ENCODE results near the gene TTLL10.
A peak's percentile ranks its signal among the peaks of the same experiment; 100 is the strongest.

The TTLL10 gene

DNA sequence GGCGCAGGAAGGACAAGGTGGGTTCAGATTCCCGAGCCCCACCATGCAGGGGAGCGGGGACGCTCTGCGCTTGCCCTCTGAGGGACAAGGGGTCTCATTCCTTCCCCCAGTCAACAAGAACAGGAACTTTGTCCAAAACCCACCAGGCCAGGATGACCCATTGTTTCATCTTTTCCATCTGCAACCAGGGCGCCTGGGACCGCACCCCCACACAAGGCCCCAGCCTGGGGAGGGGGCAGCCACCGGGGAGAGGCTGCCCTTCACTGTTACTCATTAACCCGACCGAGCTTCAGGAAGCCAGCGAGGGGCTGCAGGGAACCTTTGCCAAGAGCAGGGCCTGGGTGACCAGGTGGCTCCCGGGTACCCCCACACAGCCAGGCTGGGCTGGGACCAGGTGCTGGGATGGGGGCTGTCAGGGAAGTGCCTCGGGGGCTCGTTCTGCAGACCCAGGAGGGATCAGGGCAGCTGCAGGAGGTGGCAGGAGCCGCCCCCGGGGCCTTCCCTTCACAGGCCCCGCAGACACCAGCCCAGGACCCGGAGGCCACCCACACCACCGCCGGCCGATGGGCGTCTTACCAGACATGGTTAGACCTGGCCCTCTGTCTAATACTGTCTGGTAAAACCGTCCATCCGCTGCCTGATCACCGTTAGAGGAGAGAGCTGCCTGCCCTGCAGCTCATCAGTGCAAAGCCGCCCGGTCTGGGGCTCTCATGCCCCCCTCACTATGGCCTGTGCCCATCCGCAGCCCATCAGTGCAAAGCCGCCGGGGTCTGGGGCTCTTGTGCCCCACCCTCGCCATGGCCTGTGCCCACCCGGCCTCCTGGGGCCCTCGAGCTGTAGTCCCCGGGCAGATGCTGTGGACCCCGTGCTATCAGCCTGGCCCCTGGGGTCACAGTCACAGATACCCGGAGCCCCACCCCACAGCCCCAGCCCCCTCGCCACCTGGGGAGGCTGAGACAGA, 4.9 kb upstream of the TTLL10 start:
- no peaks in the 10 kb centered on the region for H3K9me3 ChIP-seq
- H3K27ac ChIP-seq: no peak overlapping the region
- H3K36me3 ChIP-seq: no peaks in the 10 kb centered on the region
- TF ChIP-seq, protein P1, sequence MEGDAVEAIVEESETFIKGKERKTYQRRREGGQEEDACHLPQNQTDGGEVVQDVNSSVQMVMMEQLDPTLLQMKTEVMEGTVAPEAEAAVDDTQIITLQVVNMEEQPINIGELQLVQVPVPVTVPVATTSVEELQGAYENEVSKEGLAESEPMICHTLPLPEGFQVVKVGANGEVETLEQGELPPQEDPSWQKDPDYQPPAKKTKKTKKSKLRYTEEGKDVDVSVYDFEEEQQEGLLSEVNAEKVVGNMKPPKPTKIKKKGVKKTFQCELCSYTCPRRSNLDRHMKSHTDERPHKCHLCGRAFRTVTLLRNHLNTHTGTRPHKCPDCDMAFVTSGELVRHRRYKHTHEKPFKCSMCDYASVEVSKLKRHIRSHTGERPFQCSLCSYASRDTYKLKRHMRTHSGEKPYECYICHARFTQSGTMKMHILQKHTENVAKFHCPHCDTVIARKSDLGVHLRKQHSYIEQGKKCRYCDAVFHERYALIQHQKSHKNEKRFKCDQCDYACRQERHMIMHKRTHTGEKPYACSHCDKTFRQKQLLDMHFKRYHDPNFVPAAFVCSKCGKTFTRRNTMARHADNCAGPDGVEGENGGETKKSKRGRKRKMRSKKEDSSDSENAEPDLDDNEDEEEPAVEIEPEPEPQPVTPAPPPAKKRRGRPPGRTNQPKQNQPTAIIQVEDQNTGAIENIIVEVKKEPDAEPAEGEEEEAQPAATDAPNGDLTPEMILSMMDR (IDR thresholded peaks at IDR 0.05): no peak
- H3K27me3 ChIP-seq: peaks cover 0 to 96% of the 10 kb centered on the region in 2 donors
- intact Hi-C loops (cut with DNase I; ENCODE audit: low total_unique reads): no loop called here
- no peak overlapping the region for H3K4me3 ChIP-seq
- DNase-seq: no peak
- H3K4me1 ChIP-seq: peaks cover 0 to 3% (median 0%) of the 10 kb centered on the region in 4 donors

DNA sequence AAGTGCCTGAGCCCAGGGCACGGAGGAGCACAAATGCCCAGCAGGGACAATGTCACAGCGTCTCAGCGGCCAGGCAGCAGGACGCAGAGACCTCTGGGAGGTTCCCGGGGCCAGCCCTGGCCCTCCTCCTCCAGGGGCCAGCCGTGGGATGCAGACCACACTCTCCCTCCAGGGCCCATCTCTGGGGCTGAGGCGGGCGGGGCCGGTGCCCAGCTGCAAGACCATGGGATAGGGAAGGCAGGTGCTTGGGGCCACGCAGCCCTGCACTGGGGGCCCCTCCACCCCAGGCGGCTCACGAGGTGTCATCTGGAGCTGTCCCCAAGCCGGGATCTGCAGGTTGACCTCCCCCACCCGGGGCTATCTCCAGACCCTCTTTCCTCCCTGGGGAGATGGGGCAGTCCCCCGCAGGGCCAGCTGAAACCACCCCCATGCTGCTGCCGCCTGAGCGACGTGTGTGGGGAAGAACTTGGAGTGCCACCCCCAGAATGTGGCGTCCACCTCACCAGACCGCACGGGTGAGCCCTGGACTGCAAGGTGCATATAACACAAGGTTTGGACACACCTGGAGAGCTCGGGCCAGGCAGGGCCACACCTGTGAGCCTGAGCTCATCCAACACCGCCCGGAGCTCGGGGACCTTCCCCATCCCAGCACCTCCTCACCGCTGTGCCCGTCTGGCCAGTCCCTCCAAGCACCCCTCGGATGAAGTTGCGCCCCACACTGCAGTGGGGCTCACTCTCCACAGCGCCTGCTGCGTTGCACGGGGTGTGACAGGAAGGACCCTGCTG, 4.1 kb upstream of the TTLL10 start:
- TF ChIP-seq, protein P1 (IDR thresholded peaks at IDR 0.05): no peak
- Histone ChIP-seq H3K27ac (no peak overlapping the region), H3K27me3 (peaks cover 0 to 96% of the 10 kb centered on the region in 2 donors), H3K4me3 (no peak overlapping the region), H3K36me3 (no peaks in the 10 kb centered on the region), H3K9me3 (no peaks in the 10 kb centered on the region), H3K4me1 (peaks cover 0 to 5% (median 0%) of the 10 kb centered on the region in 4 donors)
- intact Hi-C loops (cut with DNase I; ENCODE audit: low total_unique reads): no loop called here
- DNase-seq: no peak

DNA sequence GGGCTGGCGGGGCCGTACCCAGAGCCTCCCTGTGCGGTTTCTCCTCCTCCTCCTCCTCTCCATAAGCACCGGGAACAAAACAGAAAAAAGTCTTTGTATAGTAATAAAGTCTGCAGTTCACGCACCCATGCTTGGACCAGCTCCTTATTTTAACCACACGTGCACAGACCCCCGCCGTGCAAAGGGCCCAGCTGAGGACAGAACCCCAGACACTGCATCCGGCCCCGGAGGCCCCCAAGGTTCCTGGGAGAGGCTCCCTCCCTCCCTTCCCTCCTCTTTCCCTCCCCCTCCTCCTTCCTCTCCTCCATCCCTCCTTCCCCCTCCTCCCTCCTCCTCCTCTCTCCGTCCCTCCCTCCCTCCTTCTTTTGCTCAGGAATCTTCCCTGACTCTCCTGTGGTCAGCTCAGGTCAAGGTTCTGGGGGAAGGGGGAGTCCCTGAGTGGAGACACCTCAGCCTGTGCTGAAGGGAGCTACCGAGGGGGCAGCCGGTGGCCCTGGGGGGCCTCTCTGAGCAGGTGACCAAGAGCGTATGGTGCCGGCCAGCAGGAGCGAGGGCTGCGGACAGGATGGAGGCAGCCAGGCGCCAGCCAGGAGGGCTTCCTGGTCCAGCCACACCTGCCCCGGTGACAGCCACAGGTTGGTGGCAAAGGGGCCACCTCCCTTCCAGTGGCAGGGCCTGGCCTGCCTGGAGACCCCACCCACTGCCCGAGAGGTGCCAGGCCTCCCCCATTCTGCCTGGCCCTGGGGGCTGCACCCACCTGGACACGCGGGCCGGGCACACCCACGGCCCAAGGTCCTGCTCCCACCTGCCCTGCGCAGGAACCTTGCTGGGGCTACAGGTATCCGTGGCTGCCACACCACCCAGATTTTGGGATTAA, 3.2 kb upstream of the TTLL10 start:
- H3K9me3 ChIP-seq: no peaks in the 10 kb centered on the region
- TF ChIP-seq, protein P1 (IDR thresholded peaks at IDR 0.05): no peak
- H3K4me3 ChIP-seq: no peak overlapping the region
- peaks cover 0 to 5% (median 0%) of the 10 kb centered on the region in 4 donors for H3K4me1 ChIP-seq
- H3K27ac ChIP-seq: no peak overlapping the region
- H3K27me3 ChIP-seq: peaks cover 0 to 91% of the 10 kb centered on the region in 2 donors
- DNase-seq: peak in 1 of 2 donors; percentile 44
- H3K36me3 ChIP-seq: no peaks in the 10 kb centered on the region
- intact Hi-C loops (cut with DNase I; ENCODE audit: low total_unique reads): no loop called here

DNA sequence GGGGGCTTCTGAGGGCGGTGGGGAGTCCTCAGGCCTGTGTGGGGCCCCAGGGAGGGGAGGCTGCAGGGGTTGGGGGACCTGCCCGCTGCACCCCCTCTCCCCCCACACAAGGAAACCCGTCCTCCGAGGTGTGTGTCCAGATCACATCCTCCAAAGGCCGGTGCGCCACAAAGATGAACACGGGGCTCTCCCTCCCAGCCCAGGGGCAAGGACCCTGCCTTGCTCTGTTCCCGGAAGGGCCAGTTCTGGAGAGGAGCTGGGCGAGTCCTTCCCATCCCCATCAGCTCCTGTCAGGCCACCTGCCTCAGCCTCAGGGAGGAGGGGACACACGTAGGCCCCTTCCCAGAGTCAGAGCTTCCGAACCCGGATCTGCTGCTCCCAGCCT, 2.5 kb upstream of the TTLL10 start:
- TF ChIP-seq, protein P1 (IDR thresholded peaks at IDR 0.05): no peak
- Histone ChIP-seq H3K27ac (no peak overlapping the region), H3K36me3 (no peaks in the 10 kb centered on the region), H3K4me3 (no peak overlapping the region), H3K4me1 (peaks cover 0 to 5% (median 0%) of the 10 kb centered on the region in 4 donors), H3K27me3 (peaks cover 0 to 91% of the 10 kb centered on the region in 2 donors), H3K9me3 (no peaks in the 10 kb centered on the region)
- intact Hi-C loops (cut with DNase I; ENCODE audit: low total_unique reads): no loop called here
- DNase-seq: peak in 1 of 2 donors; percentile 47

All from tibial artery (tissue), 4 donors.